COLO668 (cell line): Measurements from ENCODE around the gene WDR6.

Experiments
- DNase-seq: peaks from one replicate; lab custom pipeline; 2025; ENCODE audit not compliant: unreplicated experiment; lab: John Stamatoyannopoulos, UW

The WDR6 gene

GRCh38 chr3:49027634-49028033 is 20.4 kb downstream of the WDR6 start:
- no peak for DNase-seq

- DNase-seq = no peak
Measured at GRCh38 chr3:49028298-49028672, 21.1 kb downstream of the WDR6 start.

DNA sequence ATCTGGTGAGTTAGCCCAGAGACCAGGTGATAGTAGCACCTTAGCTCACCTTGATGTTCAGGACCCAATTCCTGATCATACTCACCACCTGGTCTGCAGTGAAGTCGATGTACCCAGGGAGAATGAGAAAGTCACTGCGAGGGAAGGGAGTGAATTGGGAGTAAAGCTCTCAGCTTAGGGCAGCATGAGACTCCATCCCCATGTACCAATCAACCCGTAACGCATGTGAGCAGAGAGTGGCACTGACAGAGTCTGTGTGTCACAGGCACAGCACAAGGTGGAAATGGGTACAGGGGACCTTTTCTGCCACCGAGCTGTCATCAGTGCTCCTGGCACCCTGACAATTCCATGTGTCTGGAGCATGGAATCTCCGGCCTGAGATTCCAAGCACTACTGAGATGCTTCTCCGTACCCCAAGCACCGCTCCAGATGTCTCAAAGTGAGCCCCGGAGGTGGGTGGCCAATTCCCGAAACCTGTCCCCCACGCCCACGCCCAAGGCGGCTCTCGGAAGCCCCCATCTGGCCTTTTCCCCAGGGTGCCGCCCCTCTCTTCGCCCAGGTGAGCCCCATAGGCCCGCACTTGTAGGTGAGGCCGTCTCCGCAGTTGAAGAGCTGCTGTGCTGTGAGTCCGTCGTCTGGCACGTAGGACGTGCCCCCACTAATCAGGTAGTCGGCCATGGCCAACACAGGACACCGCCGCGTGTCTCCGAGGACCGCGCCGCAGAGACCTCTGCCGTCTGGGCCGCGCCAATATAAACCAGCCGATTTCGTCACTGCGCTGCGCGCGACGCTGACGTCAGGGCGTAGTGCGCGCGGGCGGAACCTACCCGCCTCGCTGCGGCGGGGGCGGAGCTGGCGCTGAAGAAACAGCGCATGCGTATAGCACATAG is 21.7 kb downstream of the WDR6 start, which contains the start of gene IMPDH2:
Gene IMPDH2, minus strand, starts transcription at position 726 of the 890 bp plus-strand sequence. Its CDS starts 48 bp downstream, at position 678.
- DNase-seq = peak; percentile 91

DNA sequence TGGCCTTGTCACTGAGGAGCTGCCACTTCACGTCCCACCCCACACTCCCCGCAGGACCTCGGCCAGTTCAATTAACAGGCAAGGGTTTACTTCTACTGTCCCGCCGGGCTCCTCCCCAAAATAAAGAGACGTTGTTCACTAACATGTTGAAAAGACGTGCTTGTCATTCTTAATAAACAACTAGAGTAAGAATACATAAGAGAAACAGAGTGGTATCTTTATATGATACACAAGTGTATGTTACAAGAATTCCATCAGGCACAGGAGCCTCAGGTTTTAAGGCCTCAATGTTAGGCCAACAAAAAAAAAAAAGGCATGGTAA is 22.3 kb downstream of the WDR6 start:
- DNase-seq = no peak

GRCh38 chr3:49030321-49030720 is 23.1 kb downstream of the WDR6 start:
- DNase-seq = no peak

DNA sequence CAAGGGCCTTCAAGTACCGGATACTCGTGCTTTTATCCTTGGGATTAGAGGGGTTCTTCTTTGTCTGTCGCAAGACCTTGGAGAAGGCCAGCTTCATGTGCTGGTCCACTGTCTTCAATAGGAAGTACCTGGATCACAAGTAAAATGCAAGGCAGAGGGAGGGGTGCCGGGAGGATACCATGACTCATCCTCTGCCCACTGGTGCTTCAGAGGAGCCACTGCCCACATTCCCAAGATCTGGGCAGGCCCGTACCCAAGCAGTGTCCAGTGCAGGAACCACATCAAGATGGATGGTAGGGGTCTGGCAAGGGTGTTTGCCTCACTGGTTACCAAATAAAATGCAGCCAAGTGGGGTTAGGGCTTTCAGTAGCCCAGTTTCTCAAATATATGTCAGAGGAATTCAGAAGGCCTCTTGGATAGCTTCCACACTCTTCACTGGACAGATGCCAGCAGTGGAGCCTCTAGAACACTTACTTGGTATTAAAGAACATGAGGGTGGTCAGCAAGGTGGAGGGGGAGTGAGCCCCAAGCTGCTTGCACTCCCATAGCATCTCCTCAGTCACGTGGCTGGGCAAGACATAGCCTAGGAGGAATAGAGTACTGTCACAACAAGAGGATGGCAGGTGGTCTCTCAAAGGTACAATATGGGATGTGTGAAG is 25.6 kb downstream of the WDR6 start:
- no peak for DNase-seq

GRCh38 chr3:49034650-49035049 is 27.5 kb downstream of the WDR6 start:
- no peak for DNase-seq

DNA sequence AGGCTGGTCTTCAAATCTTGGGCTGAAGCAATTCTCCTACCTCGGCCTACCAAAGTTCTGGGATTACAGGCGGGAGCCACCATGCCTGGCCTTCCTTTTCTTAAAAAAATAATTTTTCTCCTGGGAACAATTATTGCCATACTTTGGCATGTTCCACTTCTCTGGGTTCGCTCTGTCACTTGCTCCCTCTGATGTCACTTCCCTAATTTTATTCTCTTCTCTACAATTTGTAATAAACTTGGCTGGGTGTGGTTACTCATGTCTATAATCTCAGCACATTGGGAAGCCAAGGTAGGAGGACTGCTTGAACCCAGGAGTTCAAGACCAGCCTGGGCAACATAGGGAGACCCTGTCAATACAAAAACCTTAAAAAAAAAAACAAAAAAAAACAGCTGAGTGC is 28.1 kb downstream of the WDR6 start:
- no peak for DNase-seq

- no peak for DNase-seq
Measured at GRCh38 chr3:49053543-49053942, 46.4 kb downstream of the WDR6 start.

- DNase-seq = no peak
Measured at GRCh38 chr3:49054344-49054862, 47.2 kb downstream of the WDR6 start.

DNA sequence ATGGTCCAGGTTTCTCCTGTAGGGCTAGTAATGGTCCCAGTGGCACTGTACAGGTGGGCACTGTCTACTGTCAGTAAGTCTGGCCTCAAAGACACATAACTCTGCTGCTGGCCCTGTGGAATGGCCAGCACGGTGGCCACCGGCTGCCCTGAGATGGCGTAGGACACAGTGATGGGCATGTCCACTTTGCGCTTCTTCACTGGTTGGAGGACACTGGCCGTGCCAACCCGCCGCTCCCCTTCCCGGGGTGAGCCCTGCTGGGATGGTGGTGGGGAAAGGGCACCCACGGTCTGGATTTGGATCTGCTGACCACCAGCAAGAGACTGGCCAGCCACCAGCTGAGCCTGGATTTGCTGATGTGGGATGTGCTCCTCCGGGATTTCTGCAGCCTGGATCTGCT is 50.1 kb downstream of the WDR6 start:
- DNase-seq = no peak

DNA sequence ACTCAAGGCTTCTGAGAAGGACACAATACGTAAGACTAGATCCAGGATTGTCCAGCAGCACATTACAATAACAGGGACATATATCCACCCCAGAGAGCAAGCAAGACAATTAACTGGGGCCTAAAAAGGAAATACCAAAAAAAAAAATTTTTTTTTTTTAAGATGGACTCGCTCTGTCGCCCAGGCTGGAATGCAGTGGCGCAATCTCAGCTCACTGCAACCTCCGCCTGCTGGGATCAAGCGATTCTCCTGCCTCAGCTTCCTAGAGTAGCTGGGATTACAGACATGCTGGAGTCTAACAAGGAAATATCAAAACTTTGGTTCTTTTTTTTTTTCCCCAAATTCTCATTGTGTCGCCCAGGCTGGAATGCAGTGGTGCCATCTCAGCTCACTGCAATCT is 50.8 kb downstream of the WDR6 start:
- DNase-seq = no peak
